K562 (cell line): ENCODE data around the gene KRT33A. TPM values are rescaled to one million over a fixed set of nuclear protein-coding genes. Genes with fewer than 3 reads are reported as not detected.

ENCODE experiments used
- DDX20 ChIP-seq: fragments of 450-650 bp; IDR thresholded peaks from 2 replicates; pipeline ENCODE4 v1.6.1; 2016; ENCODE audit warnings: missing genetic modification characterization, low read depth, mild to moderate bottlenecking, missing compliant biosample characterization, moderate library complexity
- GATAD2B ChIP-seq: fragments of 450-650 bp; IDR thresholded peaks from 2 replicates; pipeline ENCODE4 v1.6.1; 2017; ENCODE audit warnings: mild to moderate bottlenecking, borderline replicate concordance
- JUN ChIP-seq, 2 experiments: sonication (generic) in 1 of 2; formaldehyde crosslinking in 1 of 2; IDR thresholded peaks; 2 replicates each; pipeline versions ENCODE4 v1.6.1 to v1.8.0; 2012 to 2022; ENCODE audit warnings: borderline replicate concordance in 2 of 2, mild to moderate bottlenecking in 2 of 2, improper control_type of control experiment in 1 of 2, low read depth in 1 of 2, low read length in 1 of 2, missing genetic modification reagents in 1 of 2
- RBM14 ChIP-seq: fragments of 200-400 bp; formaldehyde crosslinking; IDR thresholded peaks from 2 replicates; pipeline ENCODE4 v1.6.1; 2018; ENCODE audit warnings: low read depth, mild to moderate bottlenecking, low read length, moderate library complexity, borderline replicate concordance; ENCODE audit not compliant: insufficient read depth
- STAG1 ChIP-seq: sonication (generic); formaldehyde crosslinking; IDR thresholded peaks from 2 replicates; pipeline ENCODE4 v1.5.0; 2020; ENCODE audit warnings: missing genetic modification reagents, borderline replicate concordance
- ZNF253 ChIP-seq: fragments of 250-450 bp; sonication (Bioruptor Pico); conservative IDR thresholded peaks from 2 replicates; pipeline ENCODE4 v1.6.1; 2021; ENCODE audit warnings: mild to moderate bottlenecking
- polyA plus RNA-seq, 8 experiments: library from polyadenylated mRNA; depleted of rRNA in 4 of 8; stranded (reverse) in 5 of 8; unstranded in 3 of 8; fragments of >200 nt; fragmentation: Nextera tagmentation in 2 of 8; fragmentation: Illumina TruSeq in 1 of 8; extraction: Ambion mirVana in 2 of 8; extraction: Trizol in 1 of 8; gene quantifications; 2 replicates each; pipeline versions ENCODE4 v1.2.1 to v1.2.3, GENCODE V29; 2011 to 2014; ENCODE audit warnings: inconsistent platforms in 1 of 8, missing spikeins in 1 of 8
- total RNA-seq, 7 experiments: library from RNA; depleted of rRNA in 6 of 7; stranded (reverse); fragments of >200 nt in 6 of 7; fragmentation: Illumina TruSeq in 2 of 7; extraction: Trizol in 2 of 7; gene quantifications; 2 replicates each; pipeline versions ENCODE4 v1.2.1 to v1.2.3, GENCODE V29; 2011 to 2021; ENCODE audit warnings: low replicate concordance in 1 of 7
- TF ChIP-seq, protein P1 (sequence below): fragments of 450-650 bp; IDR thresholded peaks from 2 replicates; pipeline ENCODE4 v1.6.1; 2018; ENCODE audit not compliant: partially characterized antibody
- TF ChIP-seq, protein P2 (sequence below): fragments of 450-650 bp; IDR thresholded peaks from 2 replicates; pipeline ENCODE4 v1.6.1; 2016; ENCODE audit warnings: low read depth, mild to moderate bottlenecking, moderate library complexity

Gene KRT33A
- total and polyA plus RNA-seq, 9 of the 15 experiments (the other 6 are each of a cell fraction or from before 2014, with no cell fraction given), result not detected

DNA sequence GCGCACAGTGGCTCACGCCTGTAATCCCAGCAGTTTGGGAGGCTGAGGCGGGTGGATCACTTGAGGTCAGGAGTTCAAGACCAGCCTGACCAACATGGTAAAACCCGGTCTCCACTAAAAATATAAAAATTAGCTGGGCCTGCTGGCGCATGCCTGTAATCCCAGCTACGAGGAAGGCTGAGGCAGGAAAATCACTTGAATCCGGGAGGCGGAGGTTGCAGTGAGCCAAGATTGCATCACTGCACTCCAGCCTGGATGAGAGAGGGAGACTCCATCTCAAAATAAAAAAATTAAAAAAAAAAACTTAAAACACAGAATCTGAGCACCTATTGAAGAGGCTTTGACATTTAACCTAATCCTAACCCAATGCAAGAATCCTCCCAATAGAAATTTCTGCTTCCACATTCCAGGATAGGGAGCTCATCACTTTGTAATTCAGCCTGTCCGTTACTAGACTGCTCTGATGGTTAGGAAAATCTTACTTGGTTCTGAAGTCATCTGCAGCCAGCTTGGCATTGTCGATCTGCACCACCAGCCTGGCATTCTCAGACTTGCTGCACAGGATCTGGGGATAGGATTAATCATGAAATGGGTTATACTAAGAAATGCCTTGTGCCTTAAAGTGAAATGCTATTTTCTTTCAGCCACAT lies 16.9 kb upstream of the KRT33A start (continued):
- TF ChIP-seq, protein P1, sequence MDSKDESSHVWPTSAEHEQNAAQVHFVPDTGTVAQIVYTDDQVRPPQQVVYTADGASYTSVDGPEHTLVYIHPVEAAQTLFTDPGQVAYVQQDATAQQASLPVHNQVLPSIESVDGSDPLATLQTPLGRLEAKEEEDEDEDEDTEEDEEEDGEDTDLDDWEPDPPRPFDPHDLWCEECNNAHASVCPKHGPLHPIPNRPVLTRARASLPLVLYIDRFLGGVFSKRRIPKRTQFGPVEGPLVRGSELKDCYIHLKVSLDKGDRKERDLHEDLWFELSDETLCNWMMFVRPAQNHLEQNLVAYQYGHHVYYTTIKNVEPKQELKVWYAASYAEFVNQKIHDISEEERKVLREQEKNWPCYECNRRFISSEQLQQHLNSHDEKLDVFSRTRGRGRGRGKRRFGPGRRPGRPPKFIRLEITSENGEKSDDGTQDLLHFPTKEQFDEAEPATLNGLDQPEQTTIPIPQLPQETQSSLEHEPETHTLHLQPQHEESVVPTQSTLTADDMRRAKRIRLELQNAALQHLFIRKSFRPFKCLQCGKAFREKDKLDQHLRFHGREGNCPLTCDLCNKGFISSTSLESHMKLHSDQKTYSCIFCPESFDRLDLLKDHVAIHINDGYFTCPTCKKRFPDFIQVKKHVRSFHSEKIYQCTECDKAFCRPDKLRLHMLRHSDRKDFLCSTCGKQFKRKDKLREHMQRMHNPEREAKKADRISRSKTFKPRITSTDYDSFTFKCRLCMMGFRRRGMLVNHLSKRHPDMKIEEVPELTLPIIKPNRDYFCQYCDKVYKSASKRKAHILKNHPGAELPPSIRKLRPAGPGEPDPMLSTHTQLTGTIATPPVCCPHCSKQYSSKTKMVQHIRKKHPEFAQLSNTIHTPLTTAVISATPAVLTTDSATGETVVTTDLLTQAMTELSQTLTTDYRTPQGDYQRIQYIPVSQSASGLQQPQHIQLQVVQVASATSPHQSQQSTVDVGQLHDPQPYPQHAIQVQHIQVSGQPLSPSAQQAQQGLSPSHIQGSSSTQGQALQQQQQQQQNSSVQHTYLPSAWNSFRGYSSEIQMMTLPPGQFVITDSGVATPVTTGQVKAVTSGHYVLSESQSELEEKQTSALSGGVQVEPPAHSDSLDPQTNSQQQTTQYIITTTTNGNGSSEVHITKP, result no peak
- TF ChIP-seq, protein P2, sequence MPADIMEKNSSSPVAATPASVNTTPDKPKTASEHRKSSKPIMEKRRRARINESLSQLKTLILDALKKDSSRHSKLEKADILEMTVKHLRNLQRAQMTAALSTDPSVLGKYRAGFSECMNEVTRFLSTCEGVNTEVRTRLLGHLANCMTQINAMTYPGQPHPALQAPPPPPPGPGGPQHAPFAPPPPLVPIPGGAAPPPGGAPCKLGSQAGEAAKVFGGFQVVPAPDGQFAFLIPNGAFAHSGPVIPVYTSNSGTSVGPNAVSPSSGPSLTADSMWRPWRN, result no peak
- TF ChIP-seq RBM14 (no peak), STAG1 (CRISPR knock-in tag) (no peak), DDX20 (tag) (no peak), JUN (IDR thresholded peaks at IDR 0.05; ENCODE audit: borderline replicate concordance, low read depth, low read length) (no peak), JUN (CRISPR knock-in tag; IDR thresholded peaks at IDR 0.05; ENCODE audit: borderline replicate concordance) (no peak), ZNF253 (no peak), GATAD2B (no peak)
